Measurements from ENCODE around the gene DEF6.

Gene DEF6, protein sequence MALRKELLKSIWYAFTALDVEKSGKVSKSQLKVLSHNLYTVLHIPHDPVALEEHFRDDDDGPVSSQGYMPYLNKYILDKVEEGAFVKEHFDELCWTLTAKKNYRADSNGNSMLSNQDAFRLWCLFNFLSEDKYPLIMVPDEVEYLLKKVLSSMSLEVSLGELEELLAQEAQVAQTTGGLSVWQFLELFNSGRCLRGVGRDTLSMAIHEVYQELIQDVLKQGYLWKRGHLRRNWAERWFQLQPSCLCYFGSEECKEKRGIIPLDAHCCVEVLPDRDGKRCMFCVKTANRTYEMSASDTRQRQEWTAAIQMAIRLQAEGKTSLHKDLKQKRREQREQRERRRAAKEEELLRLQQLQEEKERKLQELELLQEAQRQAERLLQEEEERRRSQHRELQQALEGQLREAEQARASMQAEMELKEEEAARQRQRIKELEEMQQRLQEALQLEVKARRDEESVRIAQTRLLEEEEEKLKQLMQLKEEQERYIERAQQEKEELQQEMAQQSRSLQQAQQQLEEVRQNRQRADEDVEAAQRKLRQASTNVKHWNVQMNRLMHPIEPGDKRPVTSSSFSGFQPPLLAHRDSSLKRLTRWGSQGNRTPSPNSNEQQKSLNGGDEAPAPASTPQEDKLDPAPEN

DNA sequence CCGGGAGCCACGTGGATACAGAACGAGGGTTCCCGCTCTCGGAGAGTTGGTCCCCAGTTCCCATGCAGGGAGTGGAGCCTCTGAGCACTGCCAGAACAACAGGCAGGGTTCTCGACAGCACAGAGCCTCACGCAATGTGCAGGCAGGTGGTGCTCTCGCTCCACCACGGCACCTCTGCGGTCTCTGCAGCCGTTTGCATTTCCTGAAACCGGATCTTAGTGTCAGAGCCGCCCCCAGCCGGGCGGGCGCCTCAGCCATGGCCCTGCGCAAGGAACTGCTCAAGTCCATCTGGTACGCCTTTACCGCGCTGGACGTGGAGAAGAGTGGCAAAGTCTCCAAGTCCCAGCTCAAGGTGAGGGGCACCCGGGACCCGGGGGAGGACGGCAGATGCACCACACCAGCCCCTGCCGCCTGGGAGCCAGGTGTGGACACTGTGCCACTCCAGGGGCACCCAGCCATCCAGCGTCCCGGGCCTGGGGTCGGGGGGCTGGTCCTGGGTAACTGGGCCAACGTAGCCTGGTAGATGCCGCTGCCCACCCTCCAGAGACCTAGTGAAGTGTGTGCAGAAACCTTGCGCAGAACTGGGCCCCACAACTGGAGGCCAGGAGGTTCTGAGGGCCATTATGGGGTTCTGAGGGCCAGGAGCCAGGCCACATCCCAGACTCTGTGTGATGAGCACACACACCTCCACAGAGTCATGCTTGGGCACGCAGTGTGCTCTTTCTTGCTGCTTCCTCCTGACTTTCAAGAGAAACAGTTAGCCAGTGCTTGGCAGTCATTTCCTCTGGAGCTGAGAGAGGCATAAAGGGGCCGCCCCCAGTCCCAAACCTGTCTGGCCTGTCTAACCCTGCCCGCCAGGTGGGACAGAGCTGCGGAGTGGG, at the start of gene DEF6:
Gene DEF6 (plus strand): TSS at position 218 of the 881 bp plus-strand sequence. CDS start 39 bp downstream, at position 257.
- Histone ChIP-seq H3K36me3 (ENCODE audit: insufficient read depth, low read length) (no peaks in the 10 kb centered on the region; the same call in 1 of the 2 replicates), H3K9ac (ENCODE audit: low read depth, low read length, poor library complexity, severe bottlenecking) (peak within 1 kb of the TSS; percentile 98), H2AFZ (ENCODE audit: low read length) (0 out of 2 replicates have a peak within 1 kb of the TSS, but pooled peaks have one; percentile 50), H3K79me2 (ENCODE audit: insufficient read depth, low read length) (peaks cover 50% of the 10 kb centered on the region), H3K4me3 (ENCODE audit: low read length, poor library complexity, severe bottlenecking) (peak within 1 kb of the TSS; percentile 91), H3K4me2 (ENCODE audit: low read depth, low read length, poor library complexity, severe bottlenecking) (peak within 1 kb of the TSS; percentile 89), H3K9me3 (ENCODE audit: insufficient read depth, low read depth, low read length) (no peaks in the 10 kb centered on the region), H3K4me1 (ENCODE audit: insufficient read depth, low read length, poor library complexity, severe bottlenecking) (peaks cover 71% of the 10 kb centered on the region), H3K27me3 (ENCODE audit: insufficient read depth, low read length, poor library complexity, severe bottlenecking) (no peaks in the 10 kb centered on the region), H3K9me2 (replicated peaks; ENCODE audit: low read depth, low read length) (no peaks in the 10 kb centered on the region), H3F3A (ENCODE audit: low read depth) (no peaks in the 10 kb centered on the region), H4K20me1 (ENCODE audit: insufficient read depth, low read length, poor library complexity, severe bottlenecking) (peaks cover 15% of the 10 kb centered on the region)
- TF ChIP-seq, protein P1, sequence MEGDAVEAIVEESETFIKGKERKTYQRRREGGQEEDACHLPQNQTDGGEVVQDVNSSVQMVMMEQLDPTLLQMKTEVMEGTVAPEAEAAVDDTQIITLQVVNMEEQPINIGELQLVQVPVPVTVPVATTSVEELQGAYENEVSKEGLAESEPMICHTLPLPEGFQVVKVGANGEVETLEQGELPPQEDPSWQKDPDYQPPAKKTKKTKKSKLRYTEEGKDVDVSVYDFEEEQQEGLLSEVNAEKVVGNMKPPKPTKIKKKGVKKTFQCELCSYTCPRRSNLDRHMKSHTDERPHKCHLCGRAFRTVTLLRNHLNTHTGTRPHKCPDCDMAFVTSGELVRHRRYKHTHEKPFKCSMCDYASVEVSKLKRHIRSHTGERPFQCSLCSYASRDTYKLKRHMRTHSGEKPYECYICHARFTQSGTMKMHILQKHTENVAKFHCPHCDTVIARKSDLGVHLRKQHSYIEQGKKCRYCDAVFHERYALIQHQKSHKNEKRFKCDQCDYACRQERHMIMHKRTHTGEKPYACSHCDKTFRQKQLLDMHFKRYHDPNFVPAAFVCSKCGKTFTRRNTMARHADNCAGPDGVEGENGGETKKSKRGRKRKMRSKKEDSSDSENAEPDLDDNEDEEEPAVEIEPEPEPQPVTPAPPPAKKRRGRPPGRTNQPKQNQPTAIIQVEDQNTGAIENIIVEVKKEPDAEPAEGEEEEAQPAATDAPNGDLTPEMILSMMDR (conservative IDR thresholded peaks at IDR 0.05; ENCODE audit: low read length), result peak; percentile 95
- no peak for TF ChIP-seq EZH2phosphoT487 (IDR thresholded peaks at IDR 0.05; ENCODE audit: borderline replicate concordance)

DNA sequence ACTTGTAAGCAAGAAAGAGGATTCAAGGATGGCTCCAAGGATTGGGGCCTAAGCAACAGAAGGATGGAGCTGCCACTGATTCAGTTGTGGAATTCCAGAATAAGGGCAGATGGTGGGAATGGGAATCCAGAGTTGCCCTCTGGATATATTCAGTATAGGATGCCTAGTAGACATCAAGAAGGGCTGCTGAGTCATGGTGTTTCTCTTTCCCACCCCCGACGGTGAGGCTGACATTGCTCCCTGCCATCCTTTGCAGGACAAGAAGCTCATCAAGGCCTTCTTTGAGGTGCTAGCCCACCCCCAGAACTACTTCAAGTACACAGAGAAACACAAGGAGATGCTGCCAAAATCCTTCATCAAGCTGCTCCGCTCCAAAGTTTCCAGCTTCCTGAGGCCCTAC, 49.3 kb upstream of the DEF6 start:
- Histone ChIP-seq H3K79me2 (ENCODE audit: insufficient read depth, low read length) (no peaks in the 10 kb centered on the region), H3K9ac (ENCODE audit: low read depth, low read length, poor library complexity, severe bottlenecking) (no peak overlapping the region), H3K4me3 (ENCODE audit: low read length, poor library complexity, severe bottlenecking) (no peak overlapping the region), H3F3A (ENCODE audit: low read depth) (no peaks in the 10 kb centered on the region), H4K20me1 (ENCODE audit: insufficient read depth, low read length, poor library complexity, severe bottlenecking) (no peaks in the 10 kb centered on the region), H3K27me3 (ENCODE audit: insufficient read depth, low read length, poor library complexity, severe bottlenecking) (no peaks in the 10 kb centered on the region), H3K9me2 (replicated peaks; ENCODE audit: low read depth, low read length) (no peaks in the 10 kb centered on the region), H3K36me3 (ENCODE audit: insufficient read depth, low read length) (no peaks in the 10 kb centered on the region), H3K9me3 (ENCODE audit: insufficient read depth, low read depth, low read length) (no peaks in the 10 kb centered on the region), H3K4me2 (ENCODE audit: low read depth, low read length, poor library complexity, severe bottlenecking) (peak overlapping the region; percentile 27), H2AFZ (ENCODE audit: low read length) (no peak overlapping the region), H3K4me1 (ENCODE audit: insufficient read depth, low read length, poor library complexity, severe bottlenecking) (peaks cover 15% of the 10 kb centered on the region)
- TF ChIP-seq, protein P1 (conservative IDR thresholded peaks at IDR 0.05; ENCODE audit: low read length), result no peak
- TF ChIP-seq EZH2phosphoT487 (IDR thresholded peaks at IDR 0.05; ENCODE audit: borderline replicate concordance), result no peak

DNA sequence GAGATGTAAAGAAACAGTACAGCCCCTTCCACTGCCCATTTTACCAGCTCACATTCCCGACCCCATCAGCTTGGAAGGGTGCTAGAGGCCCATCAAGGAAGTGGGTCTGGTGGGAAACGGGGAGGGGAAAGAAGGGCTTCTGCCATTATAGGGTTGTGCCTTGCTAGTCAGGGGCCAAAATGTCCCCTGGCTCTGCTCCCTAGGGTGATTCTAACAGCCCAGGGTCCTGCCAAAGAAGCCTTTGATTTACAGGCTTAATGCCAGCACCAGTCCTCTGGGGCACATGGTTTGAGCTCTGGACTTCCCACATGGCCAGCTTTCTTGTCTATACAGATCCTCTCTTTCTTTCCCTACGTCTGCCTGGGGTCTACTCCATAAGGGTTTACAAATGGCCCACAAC, 48.7 kb upstream of the DEF6 start:
- Histone ChIP-seq H3K9me3 (ENCODE audit: insufficient read depth, low read depth, low read length) (no peaks in the 10 kb centered on the region), H4K20me1 (ENCODE audit: insufficient read depth, low read length, poor library complexity, severe bottlenecking) (no peaks in the 10 kb centered on the region), H3K27me3 (ENCODE audit: insufficient read depth, low read length, poor library complexity, severe bottlenecking) (no peaks in the 10 kb centered on the region), H3K36me3 (ENCODE audit: insufficient read depth, low read length) (no peaks in the 10 kb centered on the region), H3F3A (ENCODE audit: low read depth) (no peaks in the 10 kb centered on the region), H3K9ac (ENCODE audit: low read depth, low read length, poor library complexity, severe bottlenecking) (no peak overlapping the region), H3K9me2 (replicated peaks; ENCODE audit: low read depth, low read length) (no peaks in the 10 kb centered on the region), H3K79me2 (ENCODE audit: insufficient read depth, low read length) (no peaks in the 10 kb centered on the region), H3K4me1 (ENCODE audit: insufficient read depth, low read length, poor library complexity, severe bottlenecking) (peaks cover 15% of the 10 kb centered on the region), H3K4me2 (ENCODE audit: low read depth, low read length, poor library complexity, severe bottlenecking) (peak overlapping the region; percentile 27), H3K4me3 (ENCODE audit: low read length, poor library complexity, severe bottlenecking) (no peak overlapping the region), H2AFZ (ENCODE audit: low read length) (no peak overlapping the region)
- no peak for TF ChIP-seq EZH2phosphoT487 (IDR thresholded peaks at IDR 0.05; ENCODE audit: borderline replicate concordance)
- TF ChIP-seq, protein P1 (conservative IDR thresholded peaks at IDR 0.05; ENCODE audit: low read length), result no peak

Measured in Loucy (cell line).